WTC11 (cell line): ENCODE measurements around the gene ZBTB7B. TPM values are rescaled to one million over a fixed set of nuclear protein-coding genes. Genes with fewer than 3 reads are reported as not detected.
A peak's percentile ranks its signal among the peaks of the same experiment; 100 is the strongest.

Source experiments
- ATAC-seq: fragments of 200-7000 bp; cut with Tn5 transposase; 2 replicates; pipeline ENCODE4 v1.10.0; 2021; ENCODE audit warnings: mild to moderate bottlenecking, moderate library complexity
- CTCF ChIA-PET: fragments of 300-600 bp; sonication (Branson Sonifier 250); formaldehyde crosslinking; loops from one replicate; lab custom pipeline; 2021; ENCODE audit warnings: antibody characterized with exemption; lab: Charles Lee
- POLR2A ChIA-PET: fragments of 350-600 bp; sonication (Branson Sonifier 250); formaldehyde crosslinking; loops from one replicate; lab custom pipeline; 2021; ENCODE audit warnings: antibody characterized with exemption; lab: Charles Lee
- DNase-seq: peaks from one replicate; pipeline ENCODE4 v3.0.0; 2021; ENCODE audit warnings: low spot score
- H3K27ac Mint-ChIP-seq: 2 replicates; pipeline ENCODE4 v1.8.0; 2021; ENCODE audit warnings: mixed read lengths
- H3K27me3 Mint-ChIP-seq: 2 replicates; pipeline ENCODE4 v1.8.0; 2021; ENCODE audit warnings: low read depth, mild to moderate bottlenecking, moderate library complexity, mixed read lengths
- H3K36me3 Mint-ChIP-seq: 2 replicates; pipeline ENCODE4 v1.8.0; 2021; ENCODE audit warnings: mixed read lengths
- H3K4me1 Mint-ChIP-seq: 2 replicates; pipeline ENCODE4 v1.8.0; 2022; ENCODE audit warnings: mixed read lengths
- H3K4me3 Mint-ChIP-seq: 2 replicates; pipeline ENCODE4 v1.8.0; 2021; ENCODE audit warnings: mild to moderate bottlenecking, moderate library complexity, mixed read lengths
- H3K9me3 Mint-ChIP-seq: 2 replicates; pipeline ENCODE4 v1.8.0; 2021; ENCODE audit warnings: mixed read lengths
- AR ChIP-seq: fragments of 250-450 bp; sonication (Bioruptor Pico); IDR thresholded peaks from 2 replicates; pipeline ENCODE4 v1.9.0; 2021; ENCODE audit warnings: mild to moderate bottlenecking
- CDX4 ChIP-seq: fragments of 250-450 bp; sonication (Bioruptor Pico); IDR thresholded peaks from 2 replicates; pipeline ENCODE4 v1.9.0; 2021; ENCODE audit warnings: moderate library complexity, mild to moderate bottlenecking, inconsistent platforms, borderline replicate concordance
- CREB1 ChIP-seq: sonication (generic); formaldehyde crosslinking; IDR thresholded peaks from 2 replicates; pipeline ENCODE4 v1.8.0; 2023; ENCODE audit warnings: mild to moderate bottlenecking, missing genetic modification reagents
- ESRRA ChIP-seq: sonication (generic); formaldehyde crosslinking; IDR thresholded peaks from 2 replicates; pipeline ENCODE4 v1.8.1; 2022; ENCODE audit warnings: mild to moderate bottlenecking, missing genetic modification reagents, borderline replicate concordance
- FOXK1 ChIP-seq: sonication (generic); formaldehyde crosslinking; IDR thresholded peaks from 2 replicates; pipeline ENCODE4 v1.8.0; 2022; ENCODE audit warnings: mild to moderate bottlenecking, moderate library complexity, missing genetic modification reagents
- GABPB1 ChIP-seq: sonication (generic); formaldehyde crosslinking; IDR thresholded peaks from 2 replicates; pipeline ENCODE4 v1.8.1; 2023; ENCODE audit warnings: mild to moderate bottlenecking, missing genetic modification reagents
- IRF1 ChIP-seq: sonication (generic); formaldehyde crosslinking; IDR thresholded peaks from 2 replicates; pipeline ENCODE4 v1.8.0; 2023; ENCODE audit warnings: missing genetic modification reagents
- MXD4 ChIP-seq: fragments of 250-450 bp; sonication (Bioruptor Pico); IDR thresholded peaks from 2 replicates; pipeline ENCODE4 v1.8.0; 2021; ENCODE audit warnings: mild to moderate bottlenecking, moderate library complexity, borderline replicate concordance
- NR2C2 ChIP-seq: sonication (generic); formaldehyde crosslinking; IDR thresholded peaks from 2 replicates; pipeline ENCODE4 v1.8.0; 2022; ENCODE audit warnings: mild to moderate bottlenecking, missing genetic modification reagents
- NR3C1 ChIP-seq: sonication (generic); formaldehyde crosslinking; conservative IDR thresholded peaks from 2 replicates; pipeline ENCODE4 v1.8.1; 2023; ENCODE audit warnings: low read depth, mild to moderate bottlenecking, missing genetic modification reagents
- RELA ChIP-seq: sonication (generic); formaldehyde crosslinking; IDR thresholded peaks from 2 replicates; pipeline ENCODE4 v1.8.1; 2022; ENCODE audit warnings: missing genetic modification reagents, mild to moderate bottlenecking, borderline replicate concordance
- USF2 ChIP-seq: sonication (generic); formaldehyde crosslinking; IDR thresholded peaks from 2 replicates; pipeline ENCODE4 v1.8.1; 2023; ENCODE audit warnings: mild to moderate bottlenecking, missing genetic modification reagents, moderate library complexity
- ZBTB21 ChIP-seq: sonication (generic); formaldehyde crosslinking; IDR thresholded peaks from 2 replicates; pipeline ENCODE4 v1.8.1; 2023; ENCODE audit warnings: mild to moderate bottlenecking, missing genetic modification reagents, borderline replicate concordance
- ZNF121 ChIP-seq: sonication (generic); formaldehyde crosslinking; IDR thresholded peaks from 2 replicates; pipeline ENCODE4 v1.8.0; 2023; ENCODE audit warnings: missing genetic modification reagents
- ZNF232 ChIP-seq: sonication (generic); formaldehyde crosslinking; IDR thresholded peaks from 2 replicates; pipeline ENCODE4 v1.8.0; 2022; ENCODE audit warnings: mild to moderate bottlenecking, missing genetic modification reagents
- ZNF317 ChIP-seq: sonication (generic); formaldehyde crosslinking; IDR thresholded peaks from 2 replicates; pipeline ENCODE4 v1.8.1; 2023; ENCODE audit warnings: low read depth, mild to moderate bottlenecking, moderate library complexity, missing genetic modification reagents, borderline replicate concordance
- ZNF396 ChIP-seq: fragments of 250-450 bp; sonication (Bioruptor Pico); IDR thresholded peaks from 2 replicates; pipeline ENCODE4 v1.8.0; 2021; ENCODE audit warnings: mild to moderate bottlenecking, moderate library complexity, borderline replicate concordance
- ZNF671 ChIP-seq: fragments of 250-450 bp; sonication (Bioruptor Pico); IDR thresholded peaks from 2 replicates; pipeline ENCODE4 v1.8.0; 2021; ENCODE audit warnings: mild to moderate bottlenecking
- ZSCAN18 ChIP-seq: fragments of 250-450 bp; sonication (Bioruptor Pico); IDR thresholded peaks from 2 replicates; pipeline ENCODE4 v2.1.2; 2022; ENCODE audit warnings: mild to moderate bottlenecking, moderate library complexity
- total RNA-seq: library from RNA; stranded (reverse); gene quantifications from 3 replicates; pipeline ENCODE4 v1.2.3, GENCODE V29; 2021
- TF ChIP-seq, protein P1 (sequence below): fragments of 250-450 bp; sonication (Bioruptor Pico); IDR thresholded peaks from 2 replicates; pipeline ENCODE4 v1.9.0; 2021; ENCODE audit warnings: mild to moderate bottlenecking
- TF ChIP-seq, protein P2 (sequence below): sonication (generic); formaldehyde crosslinking; IDR thresholded peaks from 2 replicates; pipeline ENCODE4 v1.8.1; 2022; ENCODE audit warnings: missing genetic modification reagents, borderline replicate concordance

ZBTB7B gene
- total RNA-seq, 1 experiment from 2014 or later, result 29.8 TPM

- POLR2A ChIA-PET, result interaction anchor here (2.0 to 4.6 kb wide), 2 partner anchors 11 to 17 kb away, joined by 7 to 66 read pairs; partner anchors contain the start of genes CKS1B and SHC1
- ATAC-seq, result no peak
- peak overlapping the region; percentile 97 for H3K4me3 Mint-ChIP-seq
- peaks cover 48% of the 10 kb centered on the region for H3K4me1 Mint-ChIP-seq
- H3K27me3 Mint-ChIP-seq, result no peaks in the 10 kb centered on the region
- TF ChIP-seq, protein P1, sequence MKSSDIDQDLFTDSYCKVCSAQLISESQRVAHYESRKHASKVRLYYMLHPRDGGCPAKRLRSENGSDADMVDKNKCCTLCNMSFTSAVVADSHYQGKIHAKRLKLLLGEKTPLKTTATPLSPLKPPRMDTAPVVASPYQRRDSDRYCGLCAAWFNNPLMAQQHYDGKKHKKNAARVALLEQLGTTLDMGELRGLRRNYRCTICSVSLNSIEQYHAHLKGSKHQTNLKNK, result no peak
- TF ChIP-seq MXD4 (no peak), FOXK1 (no peak), NR2C2 (CRISPR knock-in tag) (no peak), ZNF317 (no peak), ZBTB21 (CRISPR knock-in tag) (no peak), ZNF396 (no peak), CREB1 (CRISPR knock-in tag) (no peak), ZNF671 (CRISPR knock-in tag) (no peak), ZSCAN18 (CRISPR knock-in tag) (no peak), CDX4 (no peak), ZNF232 (CRISPR knock-in tag) (no peak)
- peaks cover 5% of the 10 kb centered on the region for H3K36me3 Mint-ChIP-seq
- H3K27ac Mint-ChIP-seq, result no peak overlapping the region
- CTCF ChIA-PET, result interaction anchor here (0.6 to 3.8 kb wide), 7 partner anchors 17 to 395 kb away, joined by 3 to 77 read pairs (median 3); partner anchors contain the start of genes ADAM15 and SHC1
- no peak for DNase-seq
- H3K9me3 Mint-ChIP-seq, result no peaks in the 10 kb centered on the region
These were observed 48.1 kb upstream of the ZBTB7B start for GRCh38 chr1:154954541-154954940.

- Mint-ChIP-seq H3K4me1 (peaks cover 48% of the 10 kb centered on the region), H3K27ac (peak overlapping the region; percentile 99), H3K27me3 (no peaks in the 10 kb centered on the region), H3K4me3 (peak overlapping the region; percentile 97), H3K9me3 (no peaks in the 10 kb centered on the region), H3K36me3 (peaks cover 8% of the 10 kb centered on the region)
- CTCF ChIA-PET, result interaction anchor here (0.6 to 3.8 kb wide), 27 partner anchors 17 to 409 kb away, joined by 3 to 77 read pairs (median 5); partner anchors contain the start of genes ADAM15, FLAD1, KRTCAP2 and LENEP
- POLR2A ChIA-PET, result interaction anchor here (1.3 to 4.6 kb wide), 7 partner anchors 11 to 85 kb away, joined by 3 to 66 read pairs (median 8); partner anchors contain the start of genes CKS1B, FLAD1, KCNN3 and PMVK
- TF ChIP-seq NR3C1 (no peak), ESRRA (CRISPR knock-in tag) (no peak)
- DNase-seq, result peak; percentile 49
- ATAC-seq, result peak; percentile 20
These were observed 47.4 kb upstream of the ZBTB7B start for GRCh38 chr1:154955039-154955717.

- no peaks in the 10 kb centered on the region for H3K27me3 Mint-ChIP-seq
- ChIA-PET POLR2A (interaction anchor here (0.8 to 4.6 kb wide), 10 partner anchors 10 to 238 kb away, joined by 3 to 66 read pairs (median 5); partner anchors contain the start of genes CKS1B, FLAD1, KCNN3 and PMVK), CTCF (interaction anchor here (0.6 to 3.8 kb wide), 31 partner anchors 15 to 409 kb away, joined by 3 to 77 read pairs (median 4); partner anchors contain the start of genes ADAM15, FLAD1, KRTCAP2 and LENEP)
- DNase-seq, result peak; percentile 85
- H3K9me3 Mint-ChIP-seq, result no peaks in the 10 kb centered on the region
- H3K4me3 Mint-ChIP-seq, result peak within 1 kb of the TSS; percentile 97
- H3K36me3 Mint-ChIP-seq, result peaks cover 13% of the 10 kb centered on the region
- peak within 1 kb of the TSS; percentile 99 for H3K27ac Mint-ChIP-seq
- peaks cover 53% of the 10 kb centered on the region for H3K4me1 Mint-ChIP-seq
- peak; percentile 87 for ATAC-seq
- TF ChIP-seq USF2 (peak; percentile 91), GABPB1 (CRISPR knock-in tag) (no peak), ZNF121 (CRISPR knock-in tag) (no peak), RELA (CRISPR knock-in tag) (no peak), IRF1 (CRISPR knock-in tag) (no peak), AR (CRISPR knock-in tag) (0 out of 2 replicates have a peak, but pooled peaks have one; percentile 21)
- TF ChIP-seq, protein P2, sequence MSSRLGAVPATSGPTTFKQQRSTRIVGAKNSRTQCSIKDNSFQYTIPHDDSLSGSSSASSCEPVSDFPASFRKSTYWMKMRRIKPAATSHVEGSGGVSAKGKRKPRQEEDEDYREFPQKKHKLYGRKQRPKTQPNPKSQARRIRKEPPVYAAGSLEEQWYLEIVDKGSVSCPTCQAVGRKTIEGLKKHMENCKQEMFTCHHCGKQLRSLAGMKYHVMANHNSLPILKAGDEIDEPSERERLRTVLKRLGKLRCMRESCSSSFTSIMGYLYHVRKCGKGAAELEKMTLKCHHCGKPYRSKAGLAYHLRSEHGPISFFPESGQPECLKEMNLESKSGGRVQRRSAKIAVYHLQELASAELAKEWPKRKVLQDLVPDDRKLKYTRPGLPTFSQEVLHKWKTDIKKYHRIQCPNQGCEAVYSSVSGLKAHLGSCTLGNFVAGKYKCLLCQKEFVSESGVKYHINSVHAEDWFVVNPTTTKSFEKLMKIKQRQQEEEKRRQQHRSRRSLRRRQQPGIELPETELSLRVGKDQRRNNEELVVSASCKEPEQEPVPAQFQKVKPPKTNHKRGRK (CRISPR knock-in tag), result no peak
These were observed 46.7 kb upstream of the ZBTB7B start, which contains the start of gene PBXIP1 for GRCh38 chr1:154955718-154956543. Gene PBXIP1, minus strand, starts transcription at chr1:154956099. Its CDS starts 2,378 bp downstream, at chr1:154953721.
